Fibroblast of the aortic adventitia (primary cell): ENCODE data around the gene CATSPERZ. TPM values are rescaled to one million over a fixed set of nuclear protein-coding genes. Genes with fewer than 3 reads are reported as not detected.

Source experiments
- DNase-seq: peaks from one replicate; pipeline ENCODE4 v3.0.0-alpha.2; 2010; ENCODE audit warnings: low read depth
- H3K4me3 ChIP-seq: 2 replicates; pipeline ENCODE4 v1.5.1; 2011; ENCODE audit warnings: low read depth, mild to moderate bottlenecking, control low read depth, low read length, moderate library complexity
- CTCF ChIP-seq: IDR thresholded peaks from 2 replicates; pipeline ENCODE4 v1.5.1; 2011; ENCODE audit warnings: mild to moderate bottlenecking, low read length, control low read depth, inconsistent platforms; ENCODE audit not compliant: insufficient read depth
- total RNA-seq: library from RNA; depleted of rRNA; stranded (reverse); fragments of >200 nt; gene quantifications from 2 replicates; pipeline ENCODE4 v1.2.3, GENCODE V29; 2012; ENCODE audit warnings: low replicate concordance

Gene CATSPERZ
- total RNA-seq, 1 donor, result not detected

- DNase-seq, result no peak
- no peak overlapping the region for H3K4me3 ChIP-seq
- TF ChIP-seq CTCF, result no peak
Measured at GRCh38 chr11:64281957-64282770, 18.0 kb upstream of the CATSPERZ start.

DNA sequence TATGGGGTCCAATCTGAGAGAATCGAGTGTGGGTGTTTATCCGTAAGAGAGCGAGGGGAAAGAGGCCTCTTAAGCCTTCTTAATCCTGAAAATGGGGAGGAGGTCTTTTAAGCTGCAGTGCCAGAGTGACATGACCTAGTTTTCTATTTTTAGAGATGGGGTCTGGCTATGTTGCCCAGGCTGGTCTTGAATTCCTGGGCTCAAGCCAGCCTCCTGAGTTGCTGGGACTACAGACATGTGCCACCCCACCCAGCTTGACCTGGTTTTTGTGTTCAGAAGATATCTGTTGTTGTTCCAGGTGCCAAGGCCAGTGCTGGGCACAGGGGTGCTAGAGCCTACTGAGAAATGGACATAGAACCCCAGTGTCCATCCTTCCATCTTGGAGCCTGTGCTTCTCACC, 17.1 kb upstream of the CATSPERZ start:
- no peak for DNase-seq
- TF ChIP-seq CTCF, result no peak
- peak overlapping the region; percentile 87 for H3K4me3 ChIP-seq

GRCh38 chr11:64284048-64284961, 15.9 kb upstream of the CATSPERZ start, which contains the start of gene BAD:
BAD (minus strand) TSS chr11:64284665; CDS start chr11:64284368, 297 bp downstream.
- H3K4me3 ChIP-seq, result peak within 1 kb of the TSS; percentile 87
- DNase-seq, result peak; percentile 90
- no peak for TF ChIP-seq CTCF

DNA sequence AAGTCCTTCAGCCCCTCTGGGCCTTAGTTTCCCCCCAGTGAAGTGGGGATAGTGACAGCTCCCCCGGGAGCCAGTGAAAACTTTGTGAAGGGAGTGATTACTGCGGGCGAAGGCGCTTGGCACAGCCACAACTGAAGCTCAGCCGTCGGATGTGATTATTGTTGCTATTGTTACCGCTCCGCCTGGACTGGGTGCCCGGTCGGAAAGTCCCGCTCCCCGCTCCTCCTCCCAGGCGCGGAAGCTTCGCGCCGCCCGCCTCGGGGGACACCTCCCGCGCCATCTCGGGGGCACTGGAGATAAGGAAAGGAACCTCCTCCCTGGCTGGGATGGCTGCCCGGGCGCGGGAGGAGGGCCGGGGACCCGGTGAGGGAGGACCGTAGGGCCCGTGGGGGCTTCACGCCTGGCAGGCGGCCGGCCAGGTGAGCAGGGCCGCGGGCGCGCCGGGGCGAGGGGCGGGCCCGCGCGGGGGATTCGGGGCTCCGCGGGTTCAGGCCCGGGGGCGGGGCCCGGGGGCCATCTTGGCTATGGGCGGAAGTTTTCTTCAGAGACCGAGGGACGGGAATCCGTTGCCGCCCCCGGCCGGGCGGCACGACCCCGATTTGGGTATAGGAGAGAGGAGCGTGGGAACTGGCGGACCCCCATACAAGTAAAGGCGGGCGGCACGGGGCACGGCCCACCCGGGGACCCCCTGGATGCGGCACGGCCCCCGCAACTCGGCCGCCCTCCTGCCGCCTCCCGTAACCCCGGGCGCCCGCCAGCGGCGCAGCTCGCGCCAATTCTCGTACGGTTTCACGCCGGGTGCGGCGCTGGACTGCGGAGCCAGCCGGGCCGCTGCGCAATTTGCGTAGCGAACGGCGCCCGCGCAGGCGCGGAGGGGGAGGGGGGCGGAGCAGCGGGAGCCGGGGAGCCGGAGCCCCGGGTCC, 14.9 kb upstream of the CATSPERZ start, which contains the start of gene GPR137:
Gene GPR137 (plus strand): TSS at position 887 of the 923 bp plus-strand sequence. CDS start 677 bp downstream, outside the sequence.
- no peak for TF ChIP-seq CTCF
- peak within 1 kb of the TSS; percentile 87 for H3K4me3 ChIP-seq
- DNase-seq, result peak; percentile 68

GRCh38 chr11:64285885-64286800, 14.0 kb upstream of the CATSPERZ start:
- H3K4me3 ChIP-seq, result peak overlapping the region; percentile 87
- DNase-seq, result no peak
- TF ChIP-seq CTCF, result no peak
